Stimulated activated CD8-positive, alpha-beta memory T cell treated with anti-CD3 and anti-CD28 coated beads, Interleukin-4, amount 100 ng/mL, for 4 hours (primary cell): ENCODE measurements around the gene KPTN.

Source experiments
- DNase-seq, 2 donors: peaks; one replicate each; pipeline ENCODE4 v3.0.0-alpha.2; 2020; ENCODE audit warnings: low read depth in 2 of 2, low spot score in 1 of 2

KPTN gene

DNA sequence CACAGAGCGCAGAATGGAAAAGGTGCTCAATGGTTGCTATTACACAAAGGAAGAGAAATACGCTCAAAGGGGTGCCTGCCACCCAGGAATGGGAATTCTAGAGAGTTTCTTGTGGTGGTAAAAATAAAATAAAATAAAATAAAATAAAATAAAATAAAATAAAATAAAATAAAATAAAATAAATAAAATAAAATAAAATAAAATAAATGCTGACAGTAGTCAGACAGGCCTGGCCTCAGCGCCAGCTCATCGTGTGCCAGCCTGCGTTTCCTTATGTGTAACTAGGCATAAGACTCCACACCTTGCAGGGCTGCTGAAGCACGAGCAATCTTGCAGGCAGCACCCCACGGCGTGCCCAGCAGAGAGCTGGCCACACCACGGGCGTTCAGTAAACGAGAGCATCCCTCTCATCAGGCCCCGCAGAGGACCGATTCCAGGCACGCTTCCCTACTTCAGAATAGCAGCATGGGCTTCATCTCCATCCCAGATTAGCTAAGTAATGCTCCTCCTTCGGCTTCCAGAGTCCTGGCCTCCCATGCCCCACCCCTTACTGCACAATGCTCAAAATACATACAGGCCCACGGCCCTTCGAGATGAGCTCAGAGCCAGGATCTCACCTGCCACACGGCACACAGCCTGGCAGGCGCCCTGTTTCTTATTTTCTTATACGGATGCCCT is 25.3 kb upstream of the KPTN start:
- DNase-seq = no peak

GRCh38 chr19:47508721-47509120 is 24.7 kb upstream of the KPTN start:
- DNase-seq = no peak

DNA sequence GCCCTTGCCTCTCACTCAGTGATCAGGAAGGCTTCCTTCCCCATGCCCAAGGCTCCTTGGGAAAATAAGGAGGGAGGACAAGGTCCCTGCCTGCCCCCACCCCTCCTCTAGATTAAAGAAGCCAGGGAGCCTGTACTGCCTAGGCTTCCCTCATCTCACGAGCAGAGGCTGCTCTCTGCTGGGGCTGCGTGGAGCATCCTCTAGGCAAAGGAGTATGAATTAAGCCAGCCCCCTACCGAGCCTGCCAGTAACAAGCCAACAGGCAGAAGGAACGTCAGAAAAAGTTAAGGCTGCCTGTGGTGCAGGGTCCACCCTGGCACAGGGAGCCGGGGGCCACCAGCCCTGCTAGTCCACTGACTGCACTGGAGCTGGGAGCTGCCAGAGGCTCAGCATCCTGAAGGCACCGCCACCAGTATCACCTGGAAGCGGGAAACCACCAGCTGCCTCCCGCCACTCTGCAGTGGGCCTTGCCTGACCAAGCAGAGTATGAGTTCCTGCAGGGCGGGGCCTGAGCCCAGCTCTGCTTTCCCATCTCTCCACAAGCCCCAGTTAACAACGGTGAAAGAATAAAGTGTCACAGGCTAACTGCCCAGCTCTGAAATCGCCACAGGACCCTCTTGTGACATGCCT is 24.0 kb upstream of the KPTN start:
- DNase-seq = no peak

DNA sequence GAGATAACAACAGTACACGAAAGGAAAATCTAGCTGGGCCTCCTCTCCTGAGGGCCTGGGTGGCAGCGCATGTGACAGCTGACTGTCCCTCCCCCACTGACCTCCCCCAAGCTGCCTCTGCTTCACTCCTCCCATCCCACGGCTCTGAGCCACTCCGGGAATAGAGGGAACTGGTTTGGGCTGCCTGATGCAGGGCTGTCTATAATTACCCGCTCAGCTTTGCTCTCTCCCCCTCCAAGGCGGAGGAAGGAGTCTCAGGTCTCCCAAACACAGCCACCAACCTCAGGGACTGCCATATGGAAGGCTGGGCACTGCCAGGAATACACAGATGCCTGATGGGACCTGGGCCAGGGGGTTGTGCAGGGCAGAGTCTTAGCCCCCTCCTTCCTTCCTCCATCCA is 23.0 kb upstream of the KPTN start:
- DNase-seq = no peak

DNA sequence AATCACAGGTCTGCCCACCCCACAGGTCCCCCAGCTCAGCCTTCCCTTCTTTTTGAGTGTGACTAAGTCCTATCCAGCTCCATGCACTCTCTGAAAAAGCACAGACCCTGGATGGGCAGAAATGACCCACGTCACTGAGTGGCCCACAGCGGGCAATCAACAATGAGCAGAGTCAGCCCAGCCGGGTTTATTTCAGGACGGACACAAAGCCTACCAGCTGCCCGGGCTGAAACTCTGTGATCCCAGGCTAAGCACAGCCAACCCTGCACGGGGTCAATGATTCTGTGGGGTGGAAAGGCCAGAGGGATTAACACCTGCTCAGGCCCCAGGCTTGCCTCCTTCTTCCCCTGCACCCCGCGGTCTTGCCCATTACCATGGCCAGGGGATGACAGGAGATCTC is 22.4 kb upstream of the KPTN start:
- DNase-seq = no peak

GRCh38 chr19:47505506-47505905 is 21.5 kb upstream of the KPTN start:
- no peak for DNase-seq

DNA sequence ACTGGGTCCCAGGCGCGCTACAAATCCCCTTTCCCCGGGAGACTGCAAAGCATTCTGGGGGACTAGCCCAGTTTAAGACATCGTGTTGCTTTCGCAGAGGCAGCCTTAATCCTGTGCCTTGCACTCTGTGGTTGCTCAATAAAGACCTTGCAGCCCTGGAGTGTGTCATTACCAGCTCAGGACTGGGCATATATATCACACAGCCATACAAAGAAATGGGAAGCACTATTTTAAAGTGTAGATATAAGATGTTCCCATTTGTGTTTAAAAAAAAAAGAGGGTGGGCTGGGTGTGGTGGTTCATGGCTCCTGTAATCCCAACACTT is 19.8 kb upstream of the KPTN start:
- DNase-seq = no peak

DNA sequence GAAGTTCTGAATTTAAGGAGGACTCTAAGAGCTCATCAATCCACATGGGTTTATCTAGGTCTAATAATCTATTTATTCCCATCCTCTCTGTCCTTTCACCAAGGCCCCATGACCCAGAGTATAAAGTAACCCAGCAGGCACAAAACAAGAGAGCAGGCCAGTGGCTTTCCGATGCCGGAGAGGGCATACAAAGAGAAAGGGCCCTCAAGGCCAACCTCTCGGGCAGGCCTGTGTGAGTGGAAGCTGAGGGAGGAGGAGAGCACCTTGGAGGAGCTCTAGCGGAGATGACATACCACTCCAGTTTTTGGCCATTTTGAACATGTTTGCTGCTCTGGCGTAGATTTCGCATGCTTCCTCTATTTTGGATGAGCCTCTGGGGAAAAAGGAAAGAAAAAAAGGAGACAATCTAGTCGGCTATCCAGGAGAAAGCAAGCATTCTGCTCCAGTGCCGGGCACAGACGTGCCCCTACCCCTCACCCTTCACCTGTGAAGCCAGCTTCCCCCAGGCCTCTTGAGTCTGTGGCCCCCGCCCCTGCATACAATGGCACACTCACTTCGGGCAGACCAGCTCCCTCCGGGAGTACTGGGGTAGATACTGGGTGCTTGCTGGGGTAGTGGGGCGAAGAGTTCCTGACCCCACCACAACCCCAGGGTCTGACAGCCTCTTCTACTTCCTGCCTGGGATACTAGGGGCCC is 19.3 kb upstream of the KPTN start:
- DNase-seq = no peak

- no peak for DNase-seq
Measured at GRCh38 chr19:47499863-47500830, 16.1 kb upstream of the KPTN start.

DNA sequence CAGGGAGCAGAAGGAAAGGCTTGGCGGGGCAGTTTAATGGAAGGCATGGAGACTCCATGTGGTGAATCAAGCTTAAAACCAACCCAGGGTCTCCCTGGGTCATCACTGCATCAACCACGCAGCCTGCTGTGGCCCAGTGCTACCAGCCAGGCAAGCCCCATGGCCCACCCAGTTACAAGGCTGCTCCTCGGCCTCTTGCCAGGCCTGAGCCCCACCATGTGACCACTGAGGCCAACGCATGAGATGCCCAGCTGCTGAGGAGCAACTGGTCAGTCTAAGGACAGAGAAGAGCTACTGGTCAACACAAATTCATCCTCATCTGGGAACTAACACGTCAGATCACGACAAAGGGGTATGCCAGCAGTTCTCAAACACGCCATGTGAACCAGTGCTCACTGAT is 15.4 kb upstream of the KPTN start:
- no peak for DNase-seq

GRCh38 chr19:47498561-47498960 is 14.5 kb upstream of the KPTN start:
- no peak for DNase-seq

GRCh38 chr19:47497821-47498520 is 14.0 kb upstream of the KPTN start:
- no peak for DNase-seq

- no peak for DNase-seq
Measured at GRCh38 chr19:47497050-47497766, 13.2 kb upstream of the KPTN start.

GRCh38 chr19:47495478-47496372 is 11.7 kb upstream of the KPTN start:
- no peak for DNase-seq

DNA sequence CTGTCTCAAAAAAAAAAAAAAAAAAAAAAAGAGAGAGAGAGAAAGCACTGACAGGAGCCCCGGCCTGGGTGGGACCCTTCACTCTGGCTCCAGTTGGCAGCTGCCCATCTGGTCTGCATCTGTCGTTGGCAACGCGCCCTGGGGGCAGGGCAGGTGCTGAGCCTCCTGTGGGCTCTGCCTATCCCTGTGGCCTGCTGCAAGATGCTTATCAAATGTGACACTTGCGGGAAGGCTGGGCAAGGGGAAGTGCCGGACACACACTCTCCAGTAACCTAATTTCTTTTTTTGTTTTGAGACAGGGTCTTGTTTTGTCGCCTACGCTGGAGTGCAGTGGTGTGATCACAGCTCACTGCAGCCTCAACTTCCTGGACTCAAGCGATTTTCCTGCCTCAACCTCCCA is 10.7 kb upstream of the KPTN start:
- no peak for DNase-seq

DNA sequence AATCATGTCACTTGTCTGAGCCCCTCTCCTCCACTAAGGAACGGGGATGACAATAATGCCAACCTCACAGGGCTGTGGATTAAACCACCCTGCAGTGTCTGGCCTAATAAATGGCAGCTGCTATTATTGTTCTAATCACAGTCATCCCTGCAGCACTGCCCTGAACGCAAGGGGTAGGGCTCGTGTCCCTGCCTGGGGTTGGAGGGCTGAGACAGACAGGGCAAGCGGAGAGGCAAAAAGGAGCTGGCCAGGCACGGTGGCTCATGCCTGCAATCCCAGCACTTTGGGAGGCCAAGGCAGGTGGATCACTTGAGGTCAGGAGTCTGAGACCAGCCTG is 10.2 kb upstream of the KPTN start:
- DNase-seq = no peak

GRCh38 chr19:47493378-47494210 is 9.6 kb upstream of the KPTN start:
- no peak for DNase-seq

- DNase-seq = no peak
Measured at GRCh38 chr19:47492571-47493377, 8.8 kb upstream of the KPTN start.
